H1 (cell line): ENCODE data around the gene GNG7. TPM values are rescaled to one million over a fixed set of nuclear protein-coding genes. Genes with fewer than 3 reads are reported as not detected.

Source experiments
- CTCF ChIA-PET: fragments of 300-600 bp; sonication (Branson Sonifier 250); formaldehyde crosslinking; loops from one replicate; lab custom pipeline; 2021; ENCODE audit not compliant: partially characterized antibody; lab: Charles Lee
- POLR2A ChIA-PET: fragments of 300-600 bp; sonication (Branson Sonifier 250); formaldehyde crosslinking; loops from one replicate; lab custom pipeline; 2021; ENCODE audit warnings: inconsistent platforms; ENCODE audit not compliant: partially characterized antibody; lab: Charles Lee
- DNase-seq, 2 experiments: peaks; one replicate each; pipeline versions ENCODE4 v3.0.0 to v3.0.0-alpha.2; 2010 to 2022; ENCODE audit warnings: low spot score in 2 of 2, low read depth in 1 of 2, mixed read lengths in 1 of 2
- FAIRE-seq: peaks from 2 replicates; lab custom pipeline; 2011; peaks lifted over from hg19 to GRCh38; lab: Jason Lieb, UNC
- H2AFZ ChIP-seq: 2 replicates; pipeline ENCODE4 v1.8.1; 2012; ENCODE audit warnings: low read length, inconsistent platforms
- H2AK5ac ChIP-seq: 2 replicates; pipeline ENCODE4 v1.6.1; 2013; ENCODE audit warnings: low read depth, low read length
- H2BK120ac ChIP-seq: replicated peaks from 2 replicates; pipeline ENCODE3; 2013; ENCODE audit warnings: low read depth, low read length, inconsistent platforms
- H2BK12ac ChIP-seq: 2 replicates; pipeline ENCODE4 v1.6.1; 2013; ENCODE audit warnings: low read depth, low read length
- H2BK15ac ChIP-seq: 2 replicates; pipeline ENCODE4 v1.6.1; 2013; ENCODE audit warnings: low read length
- H2BK20ac ChIP-seq: 2 replicates; pipeline ENCODE4 v1.6.1; 2013; ENCODE audit warnings: low read length
- H2BK5ac ChIP-seq: 2 replicates; pipeline ENCODE4 v1.6.1; 2013; ENCODE audit warnings: low read depth, low read length
- H3K14ac ChIP-seq: 2 replicates; pipeline ENCODE4 v1.6.1; 2013; ENCODE audit warnings: inconsistent platforms; ENCODE audit not compliant: insufficient read length
- H3K18ac ChIP-seq: 2 replicates; pipeline ENCODE4 v1.6.1; 2013; ENCODE audit warnings: low read length; ENCODE audit errors: extremely low read depth
- H3K23ac ChIP-seq: 2 replicates; pipeline ENCODE4 v1.6.1; 2013; ENCODE audit warnings: inconsistent platforms; ENCODE audit not compliant: insufficient read length
- H3K23me2 ChIP-seq: 2 replicates; pipeline ENCODE4 v1.6.1; 2013; ENCODE audit warnings: low read depth, low read length
- H3K27ac ChIP-seq: 2 replicates; pipeline ENCODE4 v1.6.1; 2011; ENCODE audit warnings: low read depth, low read length, inconsistent platforms
- H3K27me3 ChIP-seq, 4 experiments: replicated peaks in 1 of 4; 1 replicate in 1 of 4; 2 replicates in 3 of 4; pipeline versions ENCODE4 v1.6.1 to v1.8.1; 2011 to 2013; ENCODE audit warnings: low read length in 3 of 4, mild to moderate bottlenecking in 3 of 4, inconsistent platforms in 2 of 4, mixed read lengths in 2 of 4, moderate library complexity in 1 of 4; ENCODE audit not compliant: control insufficient read depth in 3 of 4, insufficient read depth in 3 of 4; ENCODE audit errors: extremely low read depth in 1 of 4
- H3K36me3 ChIP-seq, 4 experiments: 2 replicates each; pipeline versions ENCODE4 v1.6.1 to v1.8.1; 2011 to 2013; ENCODE audit warnings: mild to moderate bottlenecking in 4 of 4, low read length in 3 of 4, moderate library complexity in 2 of 4, control low read depth in 1 of 4, inconsistent platforms in 1 of 4; ENCODE audit not compliant: insufficient read depth in 4 of 4, control insufficient read depth in 2 of 4
- H3K4ac ChIP-seq: replicated peaks from 2 replicates; pipeline ENCODE3; 2013; ENCODE audit warnings: low read length, low read depth, mixed read lengths, inconsistent platforms; ENCODE audit not compliant: insufficient read length
- H3K4me1 ChIP-seq, 4 experiments: replicated peaks in 1 of 4; 1 replicate in 1 of 4; 2 replicates in 3 of 4; pipeline versions ENCODE4 v1.6.1 to v1.8.1; 2011 to 2013; ENCODE audit warnings: low read length in 3 of 4, inconsistent platforms in 2 of 4, mixed read lengths in 1 of 4; ENCODE audit not compliant: insufficient read depth in 4 of 4, control insufficient read depth in 3 of 4
- H3K4me2 ChIP-seq, 2 experiments: 2 replicates each; pipeline versions ENCODE4 v1.6.1 to v1.8.1; 2011 to 2013; ENCODE audit warnings: low read depth in 2 of 2, low read length in 2 of 2, control low read depth in 1 of 2, inconsistent platforms in 1 of 2, mild to moderate bottlenecking in 1 of 2; ENCODE audit not compliant: insufficient read depth in 1 of 2
- H3K4me3 ChIP-seq, 4 experiments: fragments of 200-600, 300-600 bp in 1 of 4; sonication (generic), shearing (Covaris generic), sonication (Bioruptor Twin) in 1 of 4; 2 replicates each; pipeline versions ENCODE4 v1.5.1 to v1.8.1; 2011 to 2016; ENCODE audit warnings: low read length in 4 of 4, low read depth in 3 of 4, control low read depth in 2 of 4, inconsistent platforms in 2 of 4, mild to moderate bottlenecking in 2 of 4, mixed read lengths in 1 of 4, moderate library complexity in 1 of 4; ENCODE audit not compliant: insufficient read depth in 2 of 4; ENCODE audit errors: extremely low read depth in 1 of 4
- H3K56ac ChIP-seq: replicated peaks from 2 replicates; pipeline ENCODE3; 2013; ENCODE audit warnings: low read depth, mild to moderate bottlenecking, mixed read lengths, low read length, inconsistent platforms; ENCODE audit not compliant: insufficient read length
- H3K79me1 ChIP-seq: 2 replicates; pipeline ENCODE4 v1.6.1; 2013; ENCODE audit warnings: low read depth, low read length, control low read depth
- H3K79me2 ChIP-seq, 2 experiments: 2 replicates each; pipeline versions ENCODE4 v1.6.1 to v1.8.1; 2012 to 2013; ENCODE audit warnings: low read length in 2 of 2, mild to moderate bottlenecking in 2 of 2, inconsistent platforms in 1 of 2; ENCODE audit not compliant: insufficient read depth in 2 of 2, control insufficient read depth in 1 of 2
- H3K9ac ChIP-seq, 4 experiments: replicated peaks in 1 of 4; 1 replicate in 1 of 4; 2 replicates in 3 of 4; pipeline versions ENCODE4 v1.6.1 to v1.8.1; 2011 to 2013; ENCODE audit warnings: low read depth in 3 of 4, low read length in 3 of 4, control low read depth in 2 of 4, mild to moderate bottlenecking in 2 of 4, moderate library complexity in 2 of 4, inconsistent platforms in 1 of 4; ENCODE audit errors: extremely low read depth in 1 of 4
- H3K9me3 ChIP-seq, 2 experiments: 2 replicates each; pipeline versions ENCODE4 v1.6.1 to v1.8.1; 2012 to 2013; ENCODE audit warnings: mild to moderate bottlenecking in 2 of 2, moderate library complexity in 2 of 2, control low read depth in 1 of 2, inconsistent platforms in 1 of 2, low read depth in 1 of 2, low read length in 1 of 2, mixed read lengths in 1 of 2; ENCODE audit not compliant: insufficient read depth in 2 of 2
- H4K20me1 ChIP-seq, 2 experiments: replicated peaks in 1 of 2; 2 replicates each; pipeline versions ENCODE3 to v1.8.1; 2011 to 2013; ENCODE audit warnings: inconsistent platforms in 2 of 2, low read length in 2 of 2, mild to moderate bottlenecking in 1 of 2; ENCODE audit not compliant: insufficient read depth in 2 of 2, control insufficient read depth in 1 of 2
- H4K5ac ChIP-seq: 2 replicates; pipeline ENCODE4 v1.6.1; 2013; ENCODE audit warnings: low read length, low read depth, mixed read lengths, inconsistent platforms; ENCODE audit not compliant: insufficient read length
- H4K8ac ChIP-seq: 2 replicates; pipeline ENCODE4 v1.8.0; 2013; ENCODE audit warnings: mild to moderate bottlenecking, moderate library complexity, low read length, inconsistent platforms; ENCODE audit not compliant: insufficient read depth; ENCODE audit errors: extremely low read depth
- H4K91ac ChIP-seq: replicated peaks from 2 replicates; pipeline ENCODE3; 2013; ENCODE audit warnings: low read length, mixed read lengths, inconsistent platforms; ENCODE audit not compliant: insufficient read length
- RBBP5 ChIP-seq: IDR thresholded peaks from 2 replicates; pipeline ENCODE4 v1.7.1; 2012; ENCODE audit warnings: low read depth, mild to moderate bottlenecking, inconsistent platforms, low read length, moderate library complexity, borderline replicate concordance
- SUZ12 ChIP-seq: fragments of 200-600 bp; sonication (generic); IDR thresholded peaks from 2 replicates; pipeline ENCODE4 v1.6.1; 2012; ENCODE audit warnings: mild to moderate bottlenecking, inconsistent platforms, low read length, moderate library complexity, mixed read lengths
- YY1 ChIP-seq: IDR thresholded peaks from 2 replicates; pipeline ENCODE4 v1.6.1; 2011; ENCODE audit warnings: low read depth, mild to moderate bottlenecking, low read length
- WGBS, 2 experiments: shearing (Covaris generic) in 1 of 2; methylation state at CpG; one replicate each; pipeline versions ENCODE4 v1.1.6 to v1.1.7; 2013 to 2015; ENCODE audit warnings: low lambda C conversion rate in 2 of 2, mixed read lengths in 2 of 2, inconsistent platforms in 1 of 2, low coverage in 1 of 2, missing lambda C conversion rate in 1 of 2; ENCODE audit not compliant: insufficient replicate concordance in 2 of 2, insufficient coverage in 1 of 2, insufficient read length in 1 of 2; ENCODE audit errors: extremely low coverage in 1 of 2, missing lambda C conversion rate in 1 of 2; 5-methylcytosine and 5-hydroxymethylcytosine counted together
- polyA plus RNA-seq, 7 experiments: library from polyadenylated mRNA; depleted of rRNA in 3 of 7; stranded (reverse) in 5 of 7; unstranded in 2 of 7; fragments of >200 nt in 5 of 7; fragments of 200-250 nt in 2 of 7; gene quantifications; 1 replicate in 5 of 7; 2 replicates in 1 of 7; 4 replicates in 1 of 7; pipeline versions ENCODE4 v1.2.1 to v1.2.3, GENCODE V29; 2011 to 2013; ENCODE audit warnings: missing spikeins in 2 of 7, mixed read lengths in 2 of 7
- total RNA-seq: library from RNA; stranded (reverse); fragmentation: NEBNext Ultra II Directional; extraction: Animal tissue kit (Norgen Biotek cat#: 25700); gene quantifications from 2 replicates; pipeline ENCODE4 v1.2.1, GENCODE V29; 2021

GNG7 gene
- total and polyA plus RNA-seq, 2 of the 8 experiments (the other 6 are each of a cell fraction or from before 2014, with no cell fraction given), result 2.8 to 7.8 TPM

GRCh38 chr19:2488405-2488941, 214.0 kb downstream of the GNG7 start:
- 23% methylated on average over 8 of the region's 32 CpGs; no CpG with 5 or more reads in 1 of the 2 experiments for WGBS, 2 experiments
- Histone ChIP-seq H2BK15ac (peak overlapping the region; percentile 88; the same call in 1 of the 2 replicates), H3K9me3 (0 out of 4 replicates have a peak, but pooled peaks cover 0 to 3% of the 10 kb centered on the region in 2 experiments), H2BK20ac (no peak overlapping the region), H3K36me3 (no peaks in the 10 kb centered on the region), H4K20me1 (peaks cover 2 to 3% of the 10 kb centered on the region in 2 experiments), H3K18ac (no peak overlapping the region), H3K9ac (no peak overlapping the region), H3K4ac (no peak overlapping the region), H2BK12ac (peak overlapping the region; percentile 98; the same call in 1 of the 2 replicates), H3K14ac (no peak overlapping the region), H2AK5ac (no peak overlapping the region), H4K8ac (no peak overlapping the region), H2BK5ac (no peak overlapping the region)
- POLR2A ChIA-PET, result interaction anchor here (0.7 to 16.3 kb wide), 6 partner anchors 9 to 53 kb away, joined by 3 to 216 read pairs (median 4); partner anchors contain the start of gene GADD45B
- no peak for DNase-seq
- TF ChIP-seq YY1 (no peak), SUZ12 (peak; percentile 68; the same call in 1 of the 2 replicates), RBBP5 (0 out of 2 replicates have a peak, but pooled peaks have one; percentile 16)
- TF ChIP-seq, all 59 proteins: peak for 2
- peaks cover 12% of the 10 kb centered on the region; the same call in 1 of the 2 replicates for H3K23me2 ChIP-seq
- no peak overlapping the region for H4K91ac ChIP-seq
- H2BK120ac ChIP-seq, result no peak overlapping the region
- no peak for FAIRE-seq
- no peak overlapping the region for H3K27ac ChIP-seq
- H3K4me1 ChIP-seq, result peaks cover 0 to 10% (median 6%) of the 10 kb centered on the region in 4 experiments; a peak in 6 of 7 replicates
- no peaks in the 10 kb centered on the region for H3K79me2 ChIP-seq
- no peaks in the 10 kb centered on the region for H3K79me1 ChIP-seq
- peak overlapping the region; percentile 59 to 77 for H3K4me2 ChIP-seq
- H3K56ac ChIP-seq, result no peak overlapping the region
- H4K5ac ChIP-seq, result no peak overlapping the region
- CTCF ChIA-PET, result interaction anchor here (0.8 to 1.5 kb wide), 3 partner anchors 9 to 148 kb away, joined by 3 to 7 read pairs (median 3); no protein-coding TSS in a partner anchor
- peak overlapping the region; percentile 16 to 61 (median 30); a peak in 7 of 8 replicates for H3K4me3 ChIP-seq
- peaks cover 15 to 44% (median 30%) of the 10 kb centered on the region in 4 experiments for H3K27me3 ChIP-seq
- H2AFZ ChIP-seq, result no peak overlapping the region
- no peak overlapping the region for H3K23ac ChIP-seq
